GM19467 (cell line): Measurements from ENCODE around the gene PWWP2B.

Experiments
- ATAC-seq: cut with Tn5 transposase; IDR thresholded peaks from one replicate; pipeline ENCODE4 v1.9.1; 2021; ENCODE audit warnings: mild to moderate bottlenecking, moderate library complexity; ENCODE audit not compliant: unreplicated experiment

Gene PWWP2B

DNA sequence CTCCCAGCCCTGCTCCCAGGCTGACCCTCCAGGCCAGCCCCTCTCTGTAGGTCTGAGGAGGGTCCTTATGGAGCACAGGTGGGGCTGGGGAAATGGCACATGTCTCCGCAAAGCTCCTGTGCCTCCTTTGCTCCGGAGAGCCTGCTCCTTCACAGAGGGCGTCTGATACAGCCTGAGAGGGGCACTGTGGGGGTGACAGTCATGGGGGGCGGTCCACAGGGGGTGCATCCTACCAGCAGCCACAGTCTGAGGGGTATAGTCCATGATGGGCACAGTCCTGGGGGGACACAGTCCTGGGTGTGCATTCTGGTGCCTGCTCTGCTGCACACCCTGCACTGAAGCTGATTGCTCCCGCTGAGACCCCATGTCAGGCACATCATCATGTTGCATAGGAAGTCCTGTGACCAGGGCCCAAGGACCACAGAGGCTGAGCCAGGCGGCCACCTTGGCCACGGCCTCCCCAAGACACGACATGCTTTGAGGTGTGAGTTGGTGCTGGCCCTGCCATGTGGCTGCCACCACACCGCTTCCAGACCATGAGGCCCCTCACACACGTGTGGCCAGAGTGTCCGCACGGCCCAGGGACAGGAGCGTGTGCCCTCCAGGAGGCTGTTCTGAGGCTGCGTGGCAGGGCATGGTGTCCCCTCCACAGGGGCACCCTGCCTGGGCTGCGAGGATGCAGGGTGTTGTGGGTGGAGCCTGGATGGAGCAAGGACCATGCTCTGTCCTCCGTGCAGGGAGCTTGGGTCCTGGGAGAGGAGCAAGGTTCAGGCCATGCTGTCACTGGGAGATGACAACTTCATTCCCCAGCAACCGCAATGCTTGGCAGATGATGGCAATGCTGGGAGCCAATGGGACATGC lies 59.2 kb downstream of the PWWP2B start:
- ATAC-seq = no peak

- ATAC-seq = no peak
These were observed 59.9 kb downstream of the PWWP2B start for GRCh38 chr10:132456881-132457280.

DNA sequence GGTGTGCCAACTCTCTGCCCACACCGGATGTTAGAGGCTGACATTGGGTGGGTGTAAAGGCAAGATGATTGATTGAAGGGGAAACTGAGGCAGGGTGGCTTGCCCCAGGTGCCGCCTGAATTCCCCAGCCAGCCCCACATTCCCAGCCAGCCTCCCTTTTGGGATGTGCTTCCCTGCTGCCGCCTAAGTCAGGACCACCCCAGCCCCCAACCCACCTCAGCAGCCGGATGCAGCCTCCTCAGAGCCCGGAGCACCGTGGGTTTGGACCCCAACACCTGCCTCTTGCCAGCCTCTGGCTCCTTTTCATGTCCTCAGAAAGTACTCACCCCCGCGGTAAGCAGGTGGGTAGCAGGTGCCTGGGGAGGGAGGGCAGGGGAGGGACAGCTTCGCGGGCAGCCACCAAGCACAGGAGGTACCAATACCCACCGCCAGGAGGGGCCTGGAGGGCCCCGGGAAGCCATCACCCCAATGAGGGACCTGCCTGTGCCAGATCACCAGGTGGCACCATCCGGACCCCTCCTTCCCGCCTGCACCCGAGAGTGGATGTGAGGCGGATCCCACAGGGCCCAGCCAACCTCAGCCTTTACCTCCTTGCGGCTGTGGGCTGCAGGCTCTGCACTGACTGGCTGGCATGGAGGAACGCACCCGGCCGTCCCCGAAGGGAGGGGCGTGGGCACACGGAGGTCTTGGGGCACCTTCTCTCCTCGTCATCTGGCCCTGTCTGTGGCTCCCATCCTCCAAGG lies 60.5 kb downstream of the PWWP2B start:
- ATAC-seq = no peak

GRCh38 chr10:132458071-132458585 lies 61.1 kb downstream of the PWWP2B start:
- ATAC-seq = no peak

- ATAC-seq = no peak
These were observed 61.7 kb downstream of the PWWP2B start for GRCh38 chr10:132458586-132459300.

GRCh38 chr10:132459301-132460003 lies 62.5 kb downstream of the PWWP2B start:
- ATAC-seq = no peak

DNA sequence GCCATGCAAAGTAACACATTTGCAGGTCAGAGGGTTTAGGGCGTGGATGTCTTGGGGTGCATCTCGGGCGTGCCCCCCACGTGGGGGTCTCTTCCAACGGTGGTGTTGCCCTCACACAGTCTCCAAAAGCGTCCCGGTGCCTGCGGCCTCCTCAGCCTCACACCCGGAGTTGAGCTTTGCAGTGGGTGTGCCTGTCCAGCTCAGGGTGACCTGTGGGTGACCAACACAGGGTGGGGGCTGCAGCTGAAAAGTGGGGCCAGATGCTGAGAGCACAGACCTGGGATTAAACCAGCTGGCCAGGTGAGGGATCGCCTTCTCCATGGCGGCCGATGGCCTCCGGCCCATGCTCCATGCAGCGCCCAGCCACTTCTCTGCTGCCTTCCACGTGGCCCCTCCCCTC lies 63.1 kb downstream of the PWWP2B start:
- no peak for ATAC-seq

- no peak for ATAC-seq
These were observed 63.7 kb downstream of the PWWP2B start for GRCh38 chr10:132460691-132461090.

GRCh38 chr10:132461103-132461682 lies 64.2 kb downstream of the PWWP2B start:
- ATAC-seq = no peak

DNA sequence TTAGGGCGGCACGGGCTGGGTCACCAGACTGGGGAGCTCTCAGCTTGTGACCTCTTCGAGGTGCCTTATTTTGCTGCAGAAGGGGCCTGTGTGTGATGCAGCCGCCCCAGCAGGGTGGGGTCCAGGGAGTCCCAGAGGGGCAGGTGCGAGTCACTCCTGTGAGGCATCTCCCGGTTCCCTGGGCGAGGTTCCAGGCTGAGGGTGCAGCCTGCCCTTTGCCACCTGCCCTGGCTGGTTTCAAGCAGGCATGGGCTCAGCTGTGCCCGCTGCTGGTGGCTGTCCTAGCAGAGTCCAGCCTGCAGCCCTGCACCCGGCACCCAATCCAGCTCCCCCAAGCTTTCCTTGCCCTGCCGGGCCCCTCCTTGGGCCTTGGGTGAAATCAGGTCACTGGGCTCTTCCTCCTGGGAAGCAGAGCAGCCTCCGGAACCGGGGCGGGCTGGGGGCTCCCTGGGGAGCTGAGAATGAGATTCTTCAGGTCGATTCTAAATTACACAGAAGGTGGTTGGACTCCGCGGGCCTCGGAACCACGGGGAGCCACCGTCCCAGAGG lies 64.8 kb downstream of the PWWP2B start:
- no peak for ATAC-seq

DNA sequence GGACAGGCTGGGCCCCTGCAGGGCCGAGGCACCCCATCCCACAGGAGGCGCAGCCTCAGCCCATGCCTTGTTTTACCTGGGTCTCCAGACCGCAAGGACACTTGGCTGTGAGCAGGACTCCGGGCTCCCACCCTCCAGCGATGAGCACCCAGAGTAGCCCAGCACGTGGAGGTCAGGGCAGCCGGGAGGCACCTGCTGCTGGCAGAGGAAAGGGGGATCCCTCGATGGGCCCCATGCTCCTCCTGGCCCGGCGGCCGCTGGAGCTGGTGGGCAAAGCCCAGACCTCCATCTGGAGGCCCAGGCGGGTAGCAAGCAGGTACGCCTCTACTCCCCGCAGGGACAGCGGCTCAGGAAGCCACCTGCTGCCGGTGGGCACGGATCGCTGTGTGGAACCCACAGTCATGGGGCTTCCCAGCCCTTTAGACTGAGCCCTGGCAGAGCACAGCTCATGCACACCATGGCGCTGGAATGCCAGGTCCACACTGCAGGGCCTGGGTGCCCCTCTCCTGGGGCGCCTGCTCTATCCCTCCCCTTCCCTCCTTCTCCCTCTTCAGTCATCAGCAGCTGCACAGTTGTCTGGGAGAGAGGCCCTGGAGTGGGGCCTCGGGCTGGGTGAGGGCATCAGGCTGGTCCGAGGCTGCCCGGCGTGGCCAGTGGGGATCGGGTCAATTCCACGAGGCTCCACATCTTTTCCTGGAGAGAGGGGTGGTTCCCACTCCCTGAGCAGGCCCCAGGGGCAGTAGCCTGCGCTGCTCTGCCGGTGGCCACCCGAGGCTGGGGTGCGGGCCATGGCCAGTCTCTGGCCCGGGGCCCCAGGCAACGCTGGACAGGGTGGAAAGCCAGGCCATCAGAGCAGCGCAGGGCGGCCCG lies 65.7 kb downstream of the PWWP2B start:
- no peak for ATAC-seq

DNA sequence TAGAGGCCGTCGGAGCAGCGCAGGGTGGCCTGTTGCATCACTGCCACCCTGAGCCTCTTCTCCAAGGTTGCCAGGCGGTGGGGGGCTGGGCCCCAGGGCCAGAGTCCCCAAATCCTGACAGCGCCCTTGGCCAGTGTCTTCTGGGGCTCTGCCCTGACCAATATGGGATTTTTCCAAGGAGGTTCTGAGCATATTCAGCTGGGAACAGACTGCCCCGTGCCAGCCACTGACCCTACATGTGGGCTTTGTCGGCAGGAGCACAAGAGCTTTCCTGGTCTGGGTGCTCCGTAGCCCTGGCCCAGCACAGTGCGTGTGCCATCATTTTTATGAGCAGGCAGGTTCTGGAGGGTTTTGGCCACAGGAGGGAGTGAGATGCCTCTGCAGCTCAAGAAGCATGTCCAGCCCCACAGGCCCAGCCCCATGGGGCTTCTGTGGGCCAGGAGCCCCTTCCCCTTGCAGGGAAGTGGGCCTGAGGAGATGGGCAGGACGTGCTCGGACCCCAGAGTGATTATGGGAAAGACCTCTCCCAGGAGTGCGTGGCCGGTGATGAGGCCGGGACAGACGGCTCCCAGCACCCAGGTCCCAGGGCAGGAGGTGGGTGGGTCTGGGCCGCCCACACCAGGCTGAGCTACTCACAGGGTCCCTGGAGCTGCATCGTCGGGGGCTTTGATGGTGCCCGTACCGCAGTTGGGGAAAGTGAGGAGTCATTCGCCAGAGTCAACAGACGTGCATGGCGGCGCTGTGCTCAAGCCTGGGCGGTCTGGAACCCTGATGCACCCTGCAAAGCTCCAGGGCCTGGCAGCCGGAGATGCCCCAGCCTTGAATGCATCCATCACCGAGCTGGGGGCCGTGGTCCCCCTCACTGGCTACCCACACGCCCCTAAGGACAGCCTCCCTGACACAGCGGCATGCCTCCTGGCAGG lies 66.6 kb downstream of the PWWP2B start:
- ATAC-seq = no peak

GRCh38 chr10:132464256-132465192 lies 67.5 kb downstream of the PWWP2B start:
- ATAC-seq = no peak

DNA sequence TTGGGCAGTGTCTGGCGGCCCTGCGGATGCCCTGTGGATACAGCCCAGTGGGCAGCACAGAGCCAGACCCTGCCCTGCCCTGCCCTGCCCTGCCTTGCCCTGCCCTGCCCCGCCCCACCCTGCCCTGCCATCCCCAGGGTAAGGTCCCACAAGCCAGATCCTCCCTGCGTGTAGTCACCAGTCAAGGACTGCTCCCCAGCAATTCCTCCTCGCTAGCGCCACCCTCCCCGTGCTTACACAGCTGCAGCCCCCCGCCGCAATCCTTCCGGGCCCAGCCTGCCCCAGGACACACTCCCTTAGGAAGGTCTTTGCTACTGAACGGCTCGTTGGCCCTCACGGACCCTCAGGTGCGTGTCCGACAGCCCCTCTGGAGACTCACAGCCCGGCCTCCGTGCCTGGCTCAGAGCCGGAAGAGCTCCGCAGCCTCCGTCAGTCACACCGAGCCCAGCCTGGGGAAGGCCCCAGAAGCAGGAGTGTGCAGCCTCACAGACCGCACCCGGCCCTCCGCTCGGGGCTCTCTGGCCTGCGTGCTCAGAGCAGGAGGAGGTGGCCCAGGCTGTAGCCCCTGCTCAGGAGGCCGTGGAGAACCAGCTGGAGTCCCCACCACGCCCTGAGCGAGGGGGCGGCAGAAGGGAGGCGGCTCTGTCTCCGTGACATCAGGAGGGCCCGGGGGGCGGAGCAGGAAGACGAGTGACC lies 68.3 kb downstream of the PWWP2B start:
- no peak for ATAC-seq

GRCh38 chr10:132465889-132466519 lies 69.0 kb downstream of the PWWP2B start:
- ATAC-seq = no peak
